Spinal cord (tissue), 10 donors: ENCODE data around the gene DYNC2H1. TPM values are rescaled to one million over a fixed set of nuclear protein-coding genes. Genes with fewer than 3 reads are reported as not detected.

ENCODE experiments used
- DNase-seq, 6 donors: peaks; one replicate each; pipeline versions ENCODE4 v3.0.0 to v3.0.0-alpha.2; 2013 to 2015; ENCODE audit warnings: low spot score in 6 of 6, low read depth in 4 of 6
- H3K27ac ChIP-seq: one replicate; pipeline ENCODE4 v1.5.1; 2013; ENCODE audit warnings: low read depth, low read length, control low read depth
- H3K27me3 ChIP-seq: one replicate; pipeline ENCODE4 v1.6.1; 2013; ENCODE audit warnings: low read length; ENCODE audit not compliant: control insufficient read depth, insufficient read depth
- H3K36me3 ChIP-seq: one replicate; pipeline ENCODE4 v1.6.1; 2013; ENCODE audit warnings: low read length; ENCODE audit not compliant: control insufficient read depth, insufficient read depth
- H3K4me1 ChIP-seq: one replicate; pipeline ENCODE4 v1.6.1; 2013; ENCODE audit warnings: low read length; ENCODE audit not compliant: control insufficient read depth, insufficient read depth
- H3K4me3 ChIP-seq: one replicate; pipeline ENCODE4 v1.5.1; 2013; ENCODE audit warnings: low read depth, low read length, control low read depth
- H3K9me3 ChIP-seq: one replicate; pipeline ENCODE4 v1.6.1; 2013; ENCODE audit warnings: low read length; ENCODE audit not compliant: control insufficient read depth, insufficient read depth
- WGBS: methylation state at CpG from one replicate; pipeline ENCODE4 v1.1.5; 2013; ENCODE audit warnings: missing lambda C conversion rate; ENCODE audit not compliant: insufficient coverage; 5-methylcytosine and 5-hydroxymethylcytosine counted together
- polyA plus RNA-seq, 2 donors: library from polyadenylated mRNA; unstranded; fragments of 120-200 nt; gene quantifications; one replicate each; pipeline ENCODE4 v1.2.1, GENCODE V29; 2013; ENCODE audit not compliant: insufficient read length in 2 of 2
- total RNA-seq, 2 donors: library from RNA; depleted of rRNA in 1 of 2; stranded (reverse); fragments of 120-200 nt in 1 of 2; fragments of >200 nt in 1 of 2; gene quantifications; one replicate each; pipeline versions ENCODE4 v1.2.3 to v1.2.4, GENCODE V29; 2013 to 2014
- donor health status: healthy.

The DYNC2H1 gene
- total and polyA plus RNA-seq, 4 donors = 33.3 to 80.7 (median 42.5) TPM

DNA sequence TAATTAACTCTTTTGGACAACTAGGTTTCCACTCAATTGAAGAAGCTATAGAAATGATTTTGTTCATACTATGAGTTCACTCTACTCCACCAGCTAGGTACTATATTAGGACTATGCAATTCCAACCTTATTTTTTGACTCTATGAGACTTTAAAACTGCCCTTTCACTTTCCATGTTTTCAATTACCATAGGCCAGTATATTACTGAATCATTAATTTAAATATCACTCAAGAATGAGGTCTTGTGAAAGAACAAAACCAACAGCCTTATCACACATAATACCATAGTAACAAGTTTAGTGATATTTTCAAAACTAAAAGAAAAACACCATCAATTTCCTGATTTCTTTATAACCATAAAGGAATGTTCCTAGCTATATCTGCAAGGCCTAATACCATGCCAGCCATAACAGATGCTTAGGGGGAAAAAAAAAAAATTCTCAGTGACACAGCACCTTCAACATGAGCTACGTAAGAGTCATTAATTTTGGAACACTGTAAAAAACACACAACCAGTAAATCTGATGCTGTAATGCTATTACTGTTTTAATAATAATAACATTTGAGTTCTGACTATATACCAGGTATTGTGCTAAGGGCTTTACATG lies 23.4 kb upstream of the DYNC2H1 start:
- no peak for DNase-seq
- Histone ChIP-seq H3K4me1 (peaks cover 5% of the 10 kb centered on the region), H3K27me3 (no peaks in the 10 kb centered on the region), H3K9me3 (no peaks in the 10 kb centered on the region), H3K27ac (no peak overlapping the region), H3K36me3 (peaks cover 10% of the 10 kb centered on the region), H3K4me3 (no peak overlapping the region)
- WGBS = no CpG with 5 or more reads among the region's 1 CpG

DNA sequence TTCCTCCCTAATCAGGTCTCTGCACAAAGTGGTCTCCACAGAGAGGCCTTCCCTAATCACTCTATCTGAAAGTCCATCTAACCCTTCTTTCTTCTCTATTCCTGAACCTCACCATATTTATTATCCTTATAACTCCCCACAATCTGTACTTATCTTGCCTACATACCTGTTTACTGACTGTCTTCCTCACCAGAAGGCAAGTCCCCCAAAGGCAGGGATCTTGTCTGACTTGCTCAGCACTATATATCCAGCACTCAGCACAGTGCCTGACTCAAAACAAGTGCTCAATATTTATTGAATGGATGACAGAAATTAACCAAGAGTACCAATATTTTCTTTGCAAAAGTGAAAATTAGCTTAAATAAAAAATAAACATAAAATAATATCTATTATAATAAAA lies 22.8 kb upstream of the DYNC2H1 start:
- H3K4me3 ChIP-seq = no peak overlapping the region
- no peaks in the 10 kb centered on the region for H3K27me3 ChIP-seq
- DNase-seq = no peak
- H3K36me3 ChIP-seq = peaks cover 10% of the 10 kb centered on the region
- no peak overlapping the region for H3K27ac ChIP-seq
- peaks cover 7% of the 10 kb centered on the region for H3K4me1 ChIP-seq
- no peaks in the 10 kb centered on the region for H3K9me3 ChIP-seq

DNA sequence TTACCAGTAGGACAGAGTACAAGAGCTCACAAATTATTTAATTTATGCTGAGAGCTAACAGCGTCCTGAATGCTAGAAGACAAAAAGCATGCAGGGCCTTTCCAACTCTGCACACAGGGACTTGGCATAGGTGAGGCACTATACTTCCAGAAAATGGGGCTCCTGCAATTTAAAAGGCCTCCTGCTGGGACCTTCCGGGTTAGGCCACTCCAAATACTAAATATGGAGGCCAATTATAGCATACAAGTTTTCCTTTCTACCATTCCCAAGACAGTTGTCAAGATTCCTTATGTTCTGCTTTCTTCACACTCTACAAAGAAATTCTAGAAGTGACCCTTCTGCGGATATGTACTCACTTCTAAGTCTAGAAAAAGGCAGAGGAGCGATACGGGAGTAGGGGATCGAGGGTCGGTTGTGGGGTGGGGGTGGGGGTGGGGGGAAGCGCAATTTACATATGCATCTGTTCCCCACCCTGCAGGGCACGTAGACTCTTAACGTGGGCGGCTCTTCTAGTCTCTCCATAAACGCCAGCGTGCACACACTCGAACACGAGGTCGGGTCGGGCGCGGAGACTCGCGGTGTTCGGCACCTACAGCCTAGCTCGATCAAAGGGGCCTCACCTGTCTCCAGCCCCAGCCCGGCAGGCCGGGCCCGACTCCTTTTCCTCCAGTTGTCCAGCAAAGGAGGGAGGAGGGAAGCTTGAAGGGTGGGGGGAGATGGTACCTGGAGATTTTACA lies 18.0 kb upstream of the DYNC2H1 start:
- Histone ChIP-seq H3K4me1 (peaks cover 7% of the 10 kb centered on the region), H3K4me3 (peak overlapping the region; percentile 87), H3K27ac (peak overlapping the region; percentile 80), H3K27me3 (peaks cover 7% of the 10 kb centered on the region), H3K36me3 (peaks cover 7% of the 10 kb centered on the region), H3K9me3 (no peaks in the 10 kb centered on the region)
- 0% methylated on average over 18 of the region's 26 CpGs for WGBS
- DNase-seq = peak in 2 of 6 donors; percentile 48 to 54

DNA sequence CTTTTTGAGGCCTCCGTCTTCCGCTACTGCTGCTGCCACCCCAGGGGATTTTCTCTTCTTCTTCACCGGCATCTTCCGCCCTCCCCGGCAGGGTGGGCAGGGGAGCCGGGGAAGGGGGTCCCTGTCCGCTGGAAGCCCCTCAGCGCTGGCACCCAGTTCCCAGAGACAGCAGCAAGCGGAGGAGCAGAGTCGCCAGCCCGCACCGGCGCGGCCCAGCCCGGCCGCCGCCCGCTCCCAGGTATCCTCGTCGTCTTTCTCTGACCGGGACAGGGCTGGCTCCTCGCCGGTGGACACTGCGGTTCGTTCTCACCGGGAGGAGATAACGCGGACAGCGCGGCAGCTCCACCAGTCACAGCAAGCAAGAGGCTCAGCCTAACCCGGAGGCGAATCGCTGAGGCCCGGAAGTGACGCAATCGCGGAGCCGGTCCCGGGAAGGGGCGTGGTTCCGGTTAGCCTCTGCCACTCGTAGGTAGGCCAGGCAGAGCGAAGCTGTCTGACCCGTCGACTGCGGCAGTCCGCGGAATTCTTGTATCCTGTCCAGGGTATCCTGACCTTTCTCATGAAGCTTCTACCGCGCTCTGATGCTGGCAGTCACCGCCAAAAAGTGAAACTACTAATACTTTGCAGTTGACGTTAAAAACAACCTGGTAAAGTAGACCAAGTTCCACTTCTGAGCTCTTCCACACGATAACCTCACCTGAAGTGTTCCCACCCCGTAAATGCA lies 17.3 kb upstream of the DYNC2H1 start, which contains the start of gene DCUN1D5:
Gene DCUN1D5, minus strand, starts transcription at position 360 of the 724 bp plus-strand sequence. Its CDS starts 288 bp downstream, at position 72.
- peak; percentile 82 to 98 (median 90) for DNase-seq
- Histone ChIP-seq H3K9me3 (no peaks in the 10 kb centered on the region), H3K27ac (peak within 1 kb of the TSS; percentile 80), H3K4me1 (peaks cover 7% of the 10 kb centered on the region), H3K4me3 (peak within 1 kb of the TSS; percentile 87), H3K27me3 (peaks cover 9% of the 10 kb centered on the region), H3K36me3 (peaks cover 6% of the 10 kb centered on the region)
- WGBS = under 1% methylated on average over 54 of the region's 54 CpGs

DNA sequence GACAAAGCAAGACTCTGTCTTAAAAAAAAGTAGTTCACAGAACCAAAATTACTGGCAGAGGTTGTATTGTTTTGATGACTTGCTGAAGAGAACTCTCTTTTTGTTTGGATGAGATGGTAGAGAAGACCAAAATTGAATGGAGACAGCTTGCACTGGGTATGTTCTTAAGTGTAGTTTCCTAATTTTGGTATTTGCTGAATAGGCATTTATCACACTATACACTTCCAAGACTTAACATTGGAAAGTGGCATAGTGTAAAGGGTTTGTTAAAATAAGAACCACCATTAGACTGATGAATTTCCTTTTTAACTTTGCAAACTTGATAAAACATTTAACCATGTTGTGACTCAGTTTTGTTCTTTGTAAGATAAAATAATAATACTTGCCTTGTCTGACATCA lies 11.9 kb upstream of the DYNC2H1 start:
- Histone ChIP-seq H3K9me3 (no peaks in the 10 kb centered on the region), H3K36me3 (no peaks in the 10 kb centered on the region), H3K4me1 (no peaks in the 10 kb centered on the region), H3K27me3 (peaks cover 9% of the 10 kb centered on the region), H3K27ac (no peak overlapping the region), H3K4me3 (no peak overlapping the region)
- DNase-seq = no peak

DNA sequence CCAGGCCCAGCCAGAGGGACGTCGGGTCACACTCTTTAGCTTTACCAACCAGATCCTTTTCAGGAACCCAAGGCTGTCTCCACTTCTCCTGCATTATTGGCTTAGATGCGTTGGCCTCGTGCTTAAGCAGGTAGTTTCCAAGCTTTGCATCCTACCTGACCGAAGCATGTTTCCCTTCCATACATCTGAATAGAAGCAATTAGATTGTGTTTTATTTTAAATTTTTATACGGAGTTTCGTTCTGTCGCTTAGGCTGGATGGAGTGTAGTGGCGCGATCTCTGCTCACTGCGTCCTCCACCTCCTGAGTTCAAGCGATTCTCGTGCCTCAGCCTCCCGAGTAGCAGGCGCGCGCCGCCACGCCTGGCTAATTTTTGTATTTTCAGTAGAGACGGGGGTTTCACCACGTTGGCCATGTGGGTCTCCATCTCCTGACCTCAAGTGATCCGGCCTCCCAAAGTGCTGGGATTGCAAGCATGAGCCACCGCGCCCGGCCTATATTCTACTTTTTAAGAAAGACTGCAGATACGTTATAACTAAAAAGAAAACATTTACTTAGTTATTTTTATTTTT lies 677 bp downstream of the DYNC2H1 start:
- Histone ChIP-seq H3K27me3 (no peaks in the 10 kb centered on the region), H3K4me1 (peaks cover 8% of the 10 kb centered on the region), H3K4me3 (peak overlapping the region; percentile 73), H3K27ac (peak overlapping the region; percentile 75), H3K36me3 (no peaks in the 10 kb centered on the region), H3K9me3 (no peaks in the 10 kb centered on the region)
- DNase-seq = no peak
- WGBS = 3% methylated on average over 10 of the region's 26 CpGs

DNA sequence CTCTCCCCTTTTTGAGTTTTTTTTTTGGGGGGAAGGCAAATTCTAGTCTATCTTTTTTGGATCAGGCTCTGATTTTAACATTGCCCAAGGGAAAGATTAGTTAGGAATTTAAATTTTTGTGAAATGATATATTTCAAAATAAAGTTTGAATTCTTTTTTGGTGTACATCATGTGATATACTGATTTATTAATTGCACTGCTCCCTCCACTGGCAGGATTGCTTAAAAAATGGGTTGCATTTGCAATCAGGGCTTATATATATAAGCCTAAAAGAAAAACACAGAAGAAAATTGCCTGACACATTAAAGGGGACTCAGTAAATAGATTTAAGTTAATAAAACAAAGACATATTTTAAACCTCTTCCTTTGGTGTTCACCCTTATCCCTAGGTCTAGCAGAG lies 1.2 kb downstream of the DYNC2H1 start:
- no peak overlapping the region for H3K27ac ChIP-seq

DNA sequence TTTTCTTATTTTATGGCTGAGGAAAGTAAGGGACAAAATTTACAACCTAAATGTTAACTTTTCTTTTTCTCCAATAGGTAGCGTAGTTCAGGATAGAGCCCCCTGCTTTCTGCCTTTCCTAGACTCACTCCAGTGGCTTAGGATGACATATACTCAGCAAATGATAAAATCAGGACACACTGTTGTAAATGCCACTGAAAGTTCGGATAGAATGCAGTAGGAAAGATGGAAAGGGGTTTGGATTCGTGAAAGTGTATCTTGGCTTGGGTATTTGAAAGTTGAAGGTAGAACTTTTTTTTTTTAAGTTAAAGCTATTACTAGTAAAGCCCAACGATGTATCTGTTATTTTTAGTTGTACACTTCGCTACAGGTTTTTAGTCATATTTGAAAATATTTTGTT lies 2.2 kb downstream of the DYNC2H1 start:
- no peak for DNase-seq
- Histone ChIP-seq H3K9me3 (no peaks in the 10 kb centered on the region), H3K36me3 (no peaks in the 10 kb centered on the region), H3K27me3 (no peaks in the 10 kb centered on the region), H3K4me1 (peaks cover 8% of the 10 kb centered on the region), H3K4me3 (no peak overlapping the region), H3K27ac (no peak overlapping the region)
- 100% methylated on average over 1 of the region's 5 CpGs for WGBS

More for the DNA sequence above, 1.2 kb downstream of the DYNC2H1 start:
- peak in 1 of 6 donors; percentile 7 for DNase-seq
- Histone ChIP-seq H3K4me1 (peaks cover 8% of the 10 kb centered on the region), H3K4me3 (peak overlapping the region; percentile 73), H3K27me3 (no peaks in the 10 kb centered on the region), H3K9me3 (no peaks in the 10 kb centered on the region), H3K36me3 (no peaks in the 10 kb centered on the region)

DNA sequence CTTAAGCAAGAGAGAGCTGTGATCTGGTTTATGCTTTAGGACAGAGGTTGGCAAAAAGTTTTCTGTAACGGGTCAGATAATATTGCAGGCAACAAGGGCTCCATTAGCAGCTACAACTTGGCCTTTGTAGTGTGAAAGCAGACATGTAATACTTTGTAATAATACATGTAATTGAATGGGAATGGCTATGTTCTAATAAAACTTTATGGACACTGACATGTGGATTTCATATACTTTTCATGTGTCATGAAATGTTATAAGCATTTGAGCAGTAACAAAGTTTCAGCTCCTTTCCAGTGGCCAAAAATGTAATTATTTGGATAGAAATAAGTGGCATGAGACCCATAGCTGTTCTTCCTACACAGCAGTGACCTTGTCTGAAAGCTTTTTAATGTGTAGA lies 3.1 kb downstream of the DYNC2H1 start:
- WGBS = 80% methylated on average over 1 of the region's 1 CpG
- Histone ChIP-seq H3K27me3 (no peaks in the 10 kb centered on the region), H3K4me3 (no peak overlapping the region), H3K36me3 (no peaks in the 10 kb centered on the region), H3K4me1 (peaks cover 8% of the 10 kb centered on the region), H3K27ac (no peak overlapping the region), H3K9me3 (no peaks in the 10 kb centered on the region)
- DNase-seq = no peak
